Thyroid gland (tissue), 4 donors: Measurements from ENCODE around the gene IL2.

ENCODE experiments used
- CTCF ChIP-seq, 6 experiments: fragments of 200-600 bp in 3 of 6; fragments of 450-650 bp in 3 of 6; sonication (generic) in 3 of 6; IDR thresholded peaks; one replicate each; pipeline ENCODE4 v1.5.1; 2016 to 2019; ENCODE audit warnings: antibody characterized with exemption in 6 of 6, mild to moderate bottlenecking in 2 of 6, inconsistent platforms in 1 of 6, moderate library complexity in 1 of 6
- POLR2A ChIP-seq, 2 donors: fragments of 450-650 bp; IDR thresholded peaks; one replicate each; pipeline ENCODE4 v1.6.1; 2017; ENCODE audit warnings: antibody characterized with exemption in 2 of 2, mild to moderate bottlenecking in 2 of 2, moderate library complexity in 1 of 2

- TF ChIP-seq CTCF (IDR thresholded peaks at IDR 0.05) = no peak
- no peak for TF ChIP-seq POLR2A (IDR thresholded peaks at IDR 0.05)
Observed at GRCh38 chr4:122503214-122503613, 46.7 kb upstream of the IL2 start.
